SW 1271 (cell line): ENCODE results near the gene CLDN9.
A peak's percentile ranks its signal among the peaks of the same experiment; 100 is the strongest.

Source experiments
- DNase-seq, 2 experiments: peaks; one replicate each; lab custom pipeline; 2025; lab: John Stamatoyannopoulos, UW

CLDN9 gene

GRCh38 chr16:2974319-2975056 is 38.2 kb upstream of the CLDN9 start:
- DNase-seq: no peak

GRCh38 chr16:2975161-2975795 is 37.4 kb upstream of the CLDN9 start:
- no peak for DNase-seq

GRCh38 chr16:2976201-2976600 is 36.5 kb upstream of the CLDN9 start:
- DNase-seq: no peak

- no peak for DNase-seq
Observed at GRCh38 chr16:2976673-2977072, 36.0 kb upstream of the CLDN9 start.

- no peak for DNase-seq
Observed at GRCh38 chr16:2977440-2977839, 35.3 kb upstream of the CLDN9 start.

- peak in 1 of 2 experiments; percentile 6 for DNase-seq
Observed at GRCh38 chr16:2979669-2980226, 33.0 kb upstream of the CLDN9 start.

- DNase-seq: peak in 1 of 2 experiments; percentile 60
Observed at GRCh38 chr16:2980227-2981176, 32.2 kb upstream of the CLDN9 start, which contains the start of gene PKMYT1. Gene PKMYT1 (minus strand): TSS chr16:2980446. CDS start chr16:2979657, 789 bp downstream.

- DNase-seq: no peak
Observed at GRCh38 chr16:2981177-2981898, 31.4 kb upstream of the CLDN9 start.

GRCh38 chr16:2981899-2982250 is 30.8 kb upstream of the CLDN9 start:
- no peak for DNase-seq

- no peak for DNase-seq
Observed at GRCh38 chr16:2982402-2982801, 30.3 kb upstream of the CLDN9 start.

- DNase-seq: peak in 1 of 2 experiments; percentile 61
Observed at GRCh38 chr16:2983706-2984136, 29.0 kb upstream of the CLDN9 start.

GRCh38 chr16:2985462-2985861 is 27.3 kb upstream of the CLDN9 start:
- DNase-seq: no peak

GRCh38 chr16:2985893-2986355 is 26.8 kb upstream of the CLDN9 start:
- no peak for DNase-seq

GRCh38 chr16:2986623-2987188 is 26.0 kb upstream of the CLDN9 start:
- DNase-seq: no peak

- no peak for DNase-seq
Observed at GRCh38 chr16:2987286-2987685, 25.4 kb upstream of the CLDN9 start.

- no peak for DNase-seq
Observed at GRCh38 chr16:2987833-2988232, 24.9 kb upstream of the CLDN9 start.

GRCh38 chr16:2988590-2989099 is 24.1 kb upstream of the CLDN9 start:
- DNase-seq: no peak

GRCh38 chr16:2990891-2991290 is 21.8 kb upstream of the CLDN9 start:
- no peak for DNase-seq

- DNase-seq: no peak
Observed at GRCh38 chr16:2991566-2992261, 21.0 kb upstream of the CLDN9 start.
